HG03280 (cell line): ENCODE results near the gene ABT1.
"Not testable (repeated sequence)": the region's sequence is repeated elsewhere in the genome, so short reads cannot be mapped to it uniquely, and the experiment has no call there.

Experiments used
- ATAC-seq: cut with Tn5 transposase; IDR thresholded peaks from one replicate; pipeline ENCODE4 v1.9.1; 2021; ENCODE audit warnings: mild to moderate bottlenecking, moderate library complexity; ENCODE audit not compliant: unreplicated experiment

Gene ABT1

GRCh38 chr6:26596579-26597388 is at the start of gene ABT1:
Gene ABT1 (plus strand): TSS chr6:26596953. CDS start chr6:26596983, 30 bp downstream.
- ATAC-seq, result peak; percentile 78

- not testable (repeated sequence) for ATAC-seq
These were observed 49.4 kb upstream of the ABT1 start for GRCh38 chr6:26547363-26547762.

GRCh38 chr6:26550250-26550993 is 46.3 kb upstream of the ABT1 start:
- ATAC-seq, result no peak

GRCh38 chr6:26552205-26552604 is 44.5 kb upstream of the ABT1 start:
- no peak for ATAC-seq

- no peak for ATAC-seq
These were observed 44.0 kb upstream of the ABT1 start for GRCh38 chr6:26552640-26553188.

- ATAC-seq, result peak; percentile 42
These were observed 43.5 kb upstream of the ABT1 start for GRCh38 chr6:26553264-26553634.

- peak; percentile 31 for ATAC-seq
These were observed 42.9 kb upstream of the ABT1 start for GRCh38 chr6:26553635-26554446.

- ATAC-seq, result peak; percentile 4
These were observed 42.4 kb upstream of the ABT1 start for GRCh38 chr6:26554447-26554696.

- no peak for ATAC-seq
These were observed 41.9 kb upstream of the ABT1 start for GRCh38 chr6:26554697-26555504.

GRCh38 chr6:26555505-26556262 is 41.1 kb upstream of the ABT1 start:
- no peak for ATAC-seq

- no peak for ATAC-seq
These were observed 40.3 kb upstream of the ABT1 start for GRCh38 chr6:26556263-26557070.

- ATAC-seq, result no peak
These were observed 35.0 kb upstream of the ABT1 start for GRCh38 chr6:26561533-26562466.

- ATAC-seq, result no peak
These were observed 33.3 kb upstream of the ABT1 start for GRCh38 chr6:26563488-26563887.

GRCh38 chr6:26568601-26569432 is 27.9 kb upstream of the ABT1 start:
- peak; percentile 62 for ATAC-seq

GRCh38 chr6:26569433-26569764 is 27.4 kb upstream of the ABT1 start:
- ATAC-seq, result no peak

GRCh38 chr6:26570027-26570809 is 26.5 kb upstream of the ABT1 start:
- ATAC-seq, result no peak
